Adrenal gland (tissue), 5 donors: ENCODE data around the gene CHST11.

ENCODE experiments used
- CTCF ChIP-seq, 6 experiments: fragments of 450-650 bp in 4 of 6; fragments of 200-600 bp in 2 of 6; sonication (generic) in 1 of 6; IDR thresholded peaks; 1 replicate in 5 of 6; 2 replicates in 1 of 6; pipeline versions ENCODE4 v1.5.1 to v1.8.0; 2016 to 2021; ENCODE audit warnings: antibody characterized with exemption in 6 of 6, mild to moderate bottlenecking in 2 of 6, moderate library complexity in 1 of 6
- POLR2A ChIP-seq, 2 donors: fragments of 450-650 bp; IDR thresholded peaks; one replicate each; pipeline ENCODE4 v1.6.1; 2017; ENCODE audit warnings: antibody characterized with exemption in 2 of 2, mild to moderate bottlenecking in 2 of 2, moderate library complexity in 1 of 2
- donor health status: DM: no; HTN: no; CAD: no.

GRCh38 chr12:104501660-104502059 is 44.9 kb downstream of the CHST11 start:
- TF ChIP-seq POLR2A (IDR thresholded peaks at IDR 0.05) (no peak), CTCF (IDR thresholded peaks at IDR 0.05) (no peak)
